K562 (cell line): Measurements from ENCODE around the gene PLXNB2.

Experiments
- BRD4 ChIP-seq: fragments of 200-600 bp; sonication (generic); IDR thresholded peaks from 2 replicates; pipeline ENCODE4 v1.6.1; 2017; ENCODE audit warnings: inconsistent platforms
- CBX3 ChIP-seq, 2 experiments: IDR thresholded peaks; 1 replicate in 1 of 2; 2 replicates in 1 of 2; pipeline ENCODE4 v1.6.1; 2012; ENCODE audit warnings: inconsistent platforms in 2 of 2, low read length in 2 of 2, borderline replicate concordance in 1 of 2, control low read depth in 1 of 2
- CTCF ChIP-seq, 3 experiments: IDR thresholded peaks in 2 of 3; conservative IDR thresholded peaks in 1 of 3; 2 replicates each; pipeline ENCODE4 v1.5.1; 2011 to 2012; ENCODE audit warnings: low read length in 3 of 3, mild to moderate bottlenecking in 3 of 3, control low read depth in 2 of 3, improper control_type of control experiment in 1 of 3, inconsistent platforms in 1 of 3, low read depth in 1 of 3, mixed read lengths in 1 of 3, moderate library complexity in 1 of 3; ENCODE audit not compliant: insufficient read depth in 2 of 3
- EHMT2 ChIP-seq: fragments of 450-650 bp; IDR thresholded peaks from 2 replicates; pipeline ENCODE4 v1.6.1; 2018; ENCODE audit warnings: antibody characterized with exemption
- ELF1 ChIP-seq: fragments of 200-800 bp; sonication (Bioruptor generic); IDR thresholded peaks from 2 replicates; pipeline ENCODE4 v1.6.1; 2016; ENCODE audit warnings: missing genetic modification characterization, missing compliant biosample characterization
- MBD2 ChIP-seq: sonication (generic); IDR thresholded peaks from 2 replicates; pipeline ENCODE4 v1.6.1; 2016; ENCODE audit warnings: low read depth, borderline replicate concordance
- POLR2AphosphoS5 ChIP-seq: IDR thresholded peaks from 2 replicates; pipeline ENCODE4 v1.6.1; 2011; ENCODE audit warnings: mild to moderate bottlenecking, low read depth, low read length, moderate library complexity; ENCODE audit not compliant: control insufficient read depth, insufficient read depth
- PYGO2 ChIP-seq: fragments of 450-650 bp; IDR thresholded peaks from 2 replicates; pipeline ENCODE4 v1.6.1; 2016; ENCODE audit warnings: mild to moderate bottlenecking, missing genetic modification characterization, moderate library complexity, missing compliant biosample characterization
- RAD21 ChIP-seq, 2 experiments: fragments of 250-450 bp in 1 of 2; fragments of 450-650 bp in 1 of 2; sonication (Bioruptor Pico) in 1 of 2; formaldehyde crosslinking in 1 of 2; IDR thresholded peaks in 1 of 2; conservative IDR thresholded peaks in 1 of 2; 2 replicates each; pipeline versions ENCODE4 v1.4.0 to v1.8.0; 2020 to 2022; ENCODE audit warnings: mild to moderate bottlenecking in 2 of 2, moderate library complexity in 1 of 2
- REST ChIP-seq, 2 experiments: fragments of 450-650 bp; formaldehyde crosslinking in 1 of 2; IDR thresholded peaks; 2 replicates each; pipeline versions ENCODE4 v1.4.0 to v1.6.1; 2014 to 2020; ENCODE audit warnings: mild to moderate bottlenecking in 2 of 2, borderline replicate concordance in 1 of 2, low read depth in 1 of 2
- SETDB1 ChIP-seq: IDR thresholded peaks from one replicate; pipeline ENCODE4 v1.6.1; 2012; ENCODE audit warnings: low read length, control low read depth, inconsistent platforms
- SMARCC2 ChIP-seq: fragments of 450-650 bp; IDR thresholded peaks from 2 replicates; pipeline ENCODE4 v1.6.1; 2017; ENCODE audit warnings: antibody characterized with exemption, moderate library complexity, mild to moderate bottlenecking, low read depth
- TAF1 ChIP-seq: IDR thresholded peaks from 2 replicates; pipeline ENCODE4 v1.6.1; 2011; ENCODE audit warnings: mild to moderate bottlenecking, low read length, moderate library complexity; ENCODE audit not compliant: insufficient read depth, control insufficient read depth, severe bottlenecking; ENCODE audit errors: extremely low read depth
- ZNF24 ChIP-seq: fragments of 450-650 bp; IDR thresholded peaks from 2 replicates; pipeline ENCODE4 v1.6.1; 2016

GRCh38 chr22:50253941-50254340, 53.5 kb downstream of the PLXNB2 start:
- TF ChIP-seq RAD21 (CRISPR knock-in tag; conservative IDR thresholded peaks at IDR 0.05 in 1 of 2, IDR thresholded peaks at IDR 0.05 in 1 of 2), result no peak
- TF ChIP-seq ELF1 (tag), result no peak
- TF ChIP-seq SETDB1, result no peak
- TF ChIP-seq CBX3 (IDR thresholded peaks at IDR 0.05; ENCODE audit: borderline replicate concordance in 1 of 2, low read length in 2 of 2), result no peak
- TF ChIP-seq ZNF24, result no peak
- TF ChIP-seq CTCF (IDR thresholded peaks at IDR 0.05 in 2 of 3, conservative IDR thresholded peaks at IDR 0.05 in 1 of 3; ENCODE audit: insufficient read depth in 2 of 3, low read depth in 1 of 3, low read length in 3 of 3), result no peak
- TF ChIP-seq REST (IDR thresholded peaks at IDR 0.05; ENCODE audit: borderline replicate concordance), result no peak
- no peak for TF ChIP-seq REST (CRISPR knock-in tag; IDR thresholded peaks at IDR 0.05; ENCODE audit: low read depth)
- no peak for TF ChIP-seq MBD2
- no peak for TF ChIP-seq PYGO2 (tag)
- TF ChIP-seq POLR2AphosphoS5, result no peak
- no peak for TF ChIP-seq BRD4
- TF ChIP-seq TAF1, result no peak
- no peak for TF ChIP-seq SMARCC2
- no peak for TF ChIP-seq EHMT2
